ENCODE measurements around the gene SNTB2. TPM values are rescaled to one million over a fixed set of nuclear protein-coding genes. Genes with fewer than 3 reads are reported as not detected.
"Not testable (repeated sequence)": the region's sequence is repeated elsewhere in the genome, so short reads cannot be mapped to it uniquely, and the experiment has no call there.

Gene SNTB2
- total and polyA plus RNA-seq, 8 donors: 2.7 to 18.2 (median 10.0) TPM

GRCh38 chr16:69253870-69254341 is 66.9 kb downstream of the SNTB2 start:
- ATAC-seq (peak in 2 of 4 donors; percentile 22), FAIRE-seq (no peak), DNase-seq (no peak)
- Histone ChIP-seq H3K36me3 (no peaks in the 10 kb centered on the region), H3K9me3 (no peaks in the 10 kb centered on the region), H3K27ac (no peak overlapping the region), H3K4me1 (peaks cover 0 to 3% (median 0%) of the 10 kb centered on the region in 3 donors), H3K27me3 (no peaks in the 10 kb centered on the region), H3K4me3 (no peak overlapping the region)
- 67 to 69% methylated on average over 5 of the region's 5 CpGs for WGBS, 2 donors
- no peak for TF ChIP-seq CTCF (IDR thresholded peaks at IDR 0.05)
- intact Hi-C loops (cut with DNase I): no loop called here

GRCh38 chr16:69259428-69259764 is 72.4 kb downstream of the SNTB2 start:
- H3K27me3 ChIP-seq; FAIRE-seq; H3K9me3 ChIP-seq; DNase-seq; ATAC-seq; H3K4me1 ChIP-seq; intact Hi-C loops (cut with DNase I); H3K36me3 ChIP-seq; H3K4me3 ChIP-seq; H3K27ac ChIP-seq: not testable (repeated sequence)
- WGBS, 2 donors: 85 to 86% methylated on average over 9 of the region's 9 CpGs

GRCh38 chr16:69260019-69260418 is 73.1 kb downstream of the SNTB2 start:
- FAIRE-seq: no peak
- peak in 2 of 4 donors; percentile 44 to 46 for ATAC-seq
- H3K4me1 ChIP-seq: no peaks in the 10 kb centered on the region
- H3K9me3 ChIP-seq: no peaks in the 10 kb centered on the region
- no peak for DNase-seq
- WGBS, 2 donors: 50 to 54% methylated on average over 4 of the region's 4 CpGs
- H3K36me3 ChIP-seq: no peaks in the 10 kb centered on the region
- H3K27ac ChIP-seq: no peak overlapping the region
- no peak for TF ChIP-seq CTCF (IDR thresholded peaks at IDR 0.05)
- no peak overlapping the region for H3K4me3 ChIP-seq
- H3K27me3 ChIP-seq: no peaks in the 10 kb centered on the region
- intact Hi-C loops (cut with DNase I): no loop called here

GRCh38 chr16:69260506-69260905 is 73.5 kb downstream of the SNTB2 start:
- DNase-seq: no peak
- Histone ChIP-seq H3K36me3 (no peaks in the 10 kb centered on the region), H3K27ac (no peak overlapping the region), H3K9me3 (no peaks in the 10 kb centered on the region), H3K4me1 (no peaks in the 10 kb centered on the region), H3K27me3 (no peaks in the 10 kb centered on the region), H3K4me3 (no peak overlapping the region)
- 90 to 93% methylated on average over 3 of the region's 3 CpGs for WGBS, 2 donors
- intact Hi-C loops (cut with DNase I): no loop called here
- no peak for ATAC-seq
- TF ChIP-seq CTCF (IDR thresholded peaks at IDR 0.05): no peak
- no peak for FAIRE-seq

DNA sequence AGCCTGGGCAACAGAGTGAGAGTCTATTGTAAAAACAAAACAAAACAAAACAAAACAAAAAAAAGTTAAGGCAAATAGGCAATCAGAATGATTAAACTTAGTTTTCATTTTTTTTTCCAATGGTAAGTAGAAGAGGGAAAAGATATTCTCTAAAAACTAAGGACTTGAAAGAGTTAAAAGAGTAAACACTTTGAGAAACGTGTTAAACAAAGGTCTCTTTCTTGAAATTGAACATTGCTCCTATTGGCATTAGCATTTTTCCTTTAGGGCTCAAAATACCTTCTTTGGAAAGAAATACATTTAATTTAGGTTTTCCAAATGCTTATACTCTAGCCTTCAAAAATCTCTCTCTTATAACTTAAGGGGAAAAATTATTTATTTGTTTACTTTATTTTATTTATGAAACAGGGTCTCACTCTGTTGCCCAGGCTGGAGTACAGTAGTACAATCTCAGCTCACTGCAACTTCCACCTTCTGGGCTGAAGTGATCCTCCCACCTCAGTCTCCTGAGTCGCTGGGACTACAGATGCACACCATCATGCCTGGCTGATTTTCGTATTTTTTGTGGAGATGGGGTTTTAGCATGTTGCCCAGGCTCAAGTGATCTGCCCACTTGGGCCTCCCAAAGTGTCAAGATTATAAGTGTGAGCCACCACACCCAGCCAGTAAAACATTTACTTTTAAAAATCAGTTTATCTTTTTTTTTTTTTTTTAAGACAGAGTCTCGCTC is 79.5 kb downstream of the SNTB2 start:
- TF ChIP-seq CTCF (IDR thresholded peaks at IDR 0.05): no peak
- WGBS, 2 donors: 49 to 73% methylated on average over 4 of the region's 4 CpGs
- Histone ChIP-seq H3K9me3 (no peaks in the 10 kb centered on the region), H3K27ac (no peak overlapping the region), H3K27me3 (no peaks in the 10 kb centered on the region), H3K4me1 (no peaks in the 10 kb centered on the region), H3K4me3 (no peak overlapping the region), H3K36me3 (no peaks in the 10 kb centered on the region)
- FAIRE-seq: no peak
- DNase-seq: no peak
- intact Hi-C loops (cut with DNase I): no loop called here
- ATAC-seq: no peak
